Natural killer cell treated with Interleukin-12 subunit alpha and Interleukin-12 subunit beta and Interleukin-15 and Interleukin-18, amount 100 ng/mL, for 72 hours (primary cell): Measurements from ENCODE around the gene CYSTM1. TPM values are rescaled to one million over a fixed set of nuclear protein-coding genes. Genes with fewer than 3 reads are reported as not detected.

ENCODE experiments used
- ATAC-seq, 2 donors: fragments of 150-1000 bp; cut with Tn5 transposase in 1 of 2; sonication (Bioruptor Pico), chemical (Tn5 transposase) in 1 of 2; 2 replicates each; pipeline ENCODE4 v1.10.0; 2021
- DNase-seq: peaks from one replicate; pipeline ENCODE4 v3.0.0; 2022; ENCODE audit warnings: low spot score
- H3K27ac Mint-ChIP-seq, 2 donors: 1 replicate in 1 of 2; 2 replicates in 1 of 2; pipeline ENCODE4 v1.8.0; 2022; ENCODE audit warnings: mixed read lengths in 2 of 2, mild to moderate bottlenecking in 1 of 2, moderate library complexity in 1 of 2
- H3K27me3 Mint-ChIP-seq, 2 donors: 1 replicate in 1 of 2; 2 replicates in 1 of 2; pipeline ENCODE4 v1.8.0; 2022; ENCODE audit warnings: mixed read lengths in 2 of 2
- H3K36me3 Mint-ChIP-seq: one replicate; pipeline ENCODE4 v1.8.0; 2022; ENCODE audit warnings: mixed read lengths
- H3K4me1 Mint-ChIP-seq, 2 donors: 1 replicate in 1 of 2; 2 replicates in 1 of 2; pipeline ENCODE4 v1.8.0; 2022; ENCODE audit warnings: low read depth in 2 of 2, mixed read lengths in 2 of 2, mild to moderate bottlenecking in 1 of 2
- H3K4me3 Mint-ChIP-seq: one replicate; pipeline ENCODE4 v1.8.0; 2022; ENCODE audit warnings: mixed read lengths
- H3K9me3 Mint-ChIP-seq: 2 replicates; pipeline ENCODE4 v1.8.0; 2022; ENCODE audit warnings: mixed read lengths
- total RNA-seq, 2 donors: library from RNA; stranded (reverse); gene quantifications; one replicate each; pipeline ENCODE4 v1.2.3, GENCODE V29; 2022

CYSTM1 gene
- total RNA-seq, 2 donors from 2014 or later = 11.7 to 14.8 TPM

DNA sequence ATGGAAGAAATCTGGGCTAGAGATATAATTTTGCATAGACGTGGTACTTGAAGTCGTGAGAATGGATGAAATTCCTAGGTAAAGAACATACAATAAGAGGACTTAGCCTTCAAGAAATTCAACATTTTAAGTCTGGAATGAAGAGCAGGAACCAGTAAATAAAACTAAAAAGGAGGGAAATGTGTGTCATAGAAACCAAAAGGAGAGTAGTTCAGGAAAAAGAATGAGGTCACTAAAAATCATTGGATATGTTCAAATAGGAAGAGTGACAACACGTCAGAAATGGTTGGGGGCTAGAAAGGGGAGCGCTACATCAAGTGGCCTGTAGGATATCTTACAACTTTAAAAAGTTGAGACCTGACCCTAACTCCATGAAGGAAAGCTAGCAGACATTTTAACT lies 83.9 kb downstream of the CYSTM1 start:
- ATAC-seq = no peak
- no peaks in the 10 kb centered on the region for H3K27me3 Mint-ChIP-seq
- no peak for DNase-seq
- no peaks in the 10 kb centered on the region for H3K9me3 Mint-ChIP-seq
- peak overlapping the region in 1 of 2 donors; percentile 1 for H3K27ac Mint-ChIP-seq
- peaks cover 13% of the 10 kb centered on the region for H3K36me3 Mint-ChIP-seq
- peaks cover 19 to 31% of the 10 kb centered on the region in 2 donors for H3K4me1 Mint-ChIP-seq
- no peak overlapping the region for H3K4me3 Mint-ChIP-seq

DNA sequence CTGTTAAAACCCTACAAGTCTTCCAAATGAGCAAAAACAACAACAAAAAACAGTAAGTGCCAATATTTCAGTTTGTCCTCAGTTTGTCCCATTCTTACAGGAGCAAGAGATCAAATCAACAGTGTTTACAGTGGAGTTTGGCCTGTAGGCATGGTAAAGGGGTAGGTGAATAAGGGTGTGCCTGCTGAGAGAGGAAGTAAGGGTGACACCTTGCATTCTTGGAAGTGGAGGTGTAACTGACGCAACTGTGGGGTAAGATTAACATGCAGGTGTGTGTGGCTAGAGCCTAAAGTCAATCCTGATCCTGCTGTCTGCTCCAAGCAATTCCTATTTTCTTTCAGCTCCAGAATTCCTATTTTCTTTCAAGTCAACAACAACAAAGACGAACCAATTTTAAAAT lies 84.5 kb downstream of the CYSTM1 start:
- Mint-ChIP-seq H3K27ac (peak overlapping the region in 1 of 2 donors; percentile 1), H3K36me3 (peaks cover 13% of the 10 kb centered on the region), H3K4me3 (no peak overlapping the region), H3K27me3 (no peaks in the 10 kb centered on the region), H3K9me3 (no peaks in the 10 kb centered on the region), H3K4me1 (peaks cover 19 to 31% of the 10 kb centered on the region in 2 donors)
- DNase-seq = no peak
- ATAC-seq = no peak

DNA sequence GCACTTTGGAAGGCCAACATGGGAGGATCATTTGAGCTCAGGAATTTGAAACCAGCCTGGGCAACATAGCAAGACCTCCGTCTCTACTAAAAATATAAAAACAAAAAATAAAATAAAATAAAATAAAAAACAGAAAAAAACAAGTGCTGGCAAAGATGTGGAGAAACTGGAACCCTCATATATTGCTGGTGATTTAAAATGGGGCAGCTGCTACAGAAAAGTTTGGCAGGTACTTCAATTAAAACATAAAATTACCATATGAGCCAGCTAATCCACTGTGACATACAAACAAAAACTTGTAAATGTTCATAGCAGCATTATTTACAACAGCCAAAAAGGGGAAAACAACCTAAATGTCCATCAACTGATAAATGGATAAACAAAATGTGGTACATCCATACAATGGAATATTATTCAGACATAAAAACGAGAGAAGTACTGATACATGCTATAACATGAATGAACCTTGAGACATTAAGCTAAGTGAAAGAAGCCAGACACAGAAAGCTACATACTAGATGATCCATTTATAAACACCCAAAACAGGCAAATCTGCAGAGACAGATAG lies 85.2 kb downstream of the CYSTM1 start:
- Mint-ChIP-seq H3K4me1 (peaks cover 20 to 32% of the 10 kb centered on the region in 2 donors), H3K4me3 (no peak overlapping the region), H3K36me3 (peaks cover 13% of the 10 kb centered on the region), H3K9me3 (no peaks in the 10 kb centered on the region), H3K27me3 (no peaks in the 10 kb centered on the region), H3K27ac (no peak overlapping the region)
- DNase-seq = no peak
- no peak for ATAC-seq

DNA sequence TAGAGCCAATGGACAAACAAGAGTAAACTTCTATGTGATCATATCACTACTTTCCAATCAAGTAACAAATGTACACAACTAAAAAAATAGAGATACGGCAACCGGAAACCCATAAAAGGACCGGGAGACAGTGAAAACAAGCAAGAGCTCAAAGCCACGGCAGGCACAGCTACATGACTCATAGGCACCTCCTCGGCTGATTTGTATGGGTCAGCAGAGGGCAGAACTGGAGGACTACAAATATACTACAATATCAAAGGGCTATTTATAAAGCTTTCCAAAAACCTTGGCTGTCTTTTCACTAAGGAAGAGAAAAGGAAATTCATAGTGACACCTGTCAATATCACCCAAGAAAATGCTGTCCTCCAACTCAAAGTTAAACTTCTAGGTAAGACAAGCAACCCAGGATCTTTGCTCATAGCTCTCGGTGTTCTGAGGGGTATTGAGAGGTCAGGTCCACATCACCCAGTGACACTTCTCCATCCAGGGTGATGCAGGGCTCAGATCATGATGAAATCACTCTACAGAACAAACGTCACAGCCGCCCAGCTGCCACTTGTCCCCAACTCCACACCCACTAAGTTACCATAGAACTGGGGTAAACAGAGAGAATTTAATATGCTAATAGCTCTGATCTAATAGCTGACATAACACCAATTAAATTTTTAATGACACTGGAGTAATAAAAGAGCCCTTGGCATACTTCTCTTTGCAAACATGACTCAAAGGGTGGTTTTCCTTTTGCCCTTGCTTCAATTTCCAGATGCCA lies 86.6 kb downstream of the CYSTM1 start:
- Mint-ChIP-seq H3K27me3 (no peaks in the 10 kb centered on the region), H3K4me1 (peaks cover 34 to 47% of the 10 kb centered on the region in 2 donors), H3K27ac (peak overlapping the region in 1 of 2 donors; percentile 11), H3K4me3 (no peak overlapping the region), H3K36me3 (peaks cover 13% of the 10 kb centered on the region), H3K9me3 (no peaks in the 10 kb centered on the region)
- DNase-seq = no peak
- peak in 1 of 2 donors; percentile 54 for ATAC-seq

DNA sequence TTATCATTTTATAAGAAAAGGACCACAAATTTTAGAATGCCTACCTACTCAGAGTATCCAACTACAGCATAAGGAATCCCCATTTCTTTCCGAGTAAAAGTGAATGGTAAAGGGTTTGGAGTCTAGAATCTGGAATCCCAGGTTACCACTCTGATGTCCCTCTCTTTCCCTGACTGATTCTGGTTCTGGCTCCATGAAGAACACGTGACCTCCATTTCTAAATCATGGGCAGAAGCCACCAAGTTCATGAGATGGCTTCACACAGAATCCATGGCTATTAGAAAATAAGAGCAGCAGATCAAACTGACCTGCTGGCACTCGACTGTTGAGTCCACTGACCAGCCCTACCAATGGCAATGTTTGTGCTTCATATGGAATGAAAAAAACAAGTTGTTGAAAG lies 87.2 kb downstream of the CYSTM1 start:
- H3K4me3 Mint-ChIP-seq = no peak overlapping the region
- DNase-seq (no peak), ATAC-seq (no peak)
- H3K4me1 Mint-ChIP-seq = peaks cover 41 to 49% of the 10 kb centered on the region in 2 donors
- H3K27me3 Mint-ChIP-seq = no peaks in the 10 kb centered on the region
- H3K36me3 Mint-ChIP-seq = peaks cover 12% of the 10 kb centered on the region
- no peaks in the 10 kb centered on the region for H3K9me3 Mint-ChIP-seq
- H3K27ac Mint-ChIP-seq = no peak overlapping the region

DNA sequence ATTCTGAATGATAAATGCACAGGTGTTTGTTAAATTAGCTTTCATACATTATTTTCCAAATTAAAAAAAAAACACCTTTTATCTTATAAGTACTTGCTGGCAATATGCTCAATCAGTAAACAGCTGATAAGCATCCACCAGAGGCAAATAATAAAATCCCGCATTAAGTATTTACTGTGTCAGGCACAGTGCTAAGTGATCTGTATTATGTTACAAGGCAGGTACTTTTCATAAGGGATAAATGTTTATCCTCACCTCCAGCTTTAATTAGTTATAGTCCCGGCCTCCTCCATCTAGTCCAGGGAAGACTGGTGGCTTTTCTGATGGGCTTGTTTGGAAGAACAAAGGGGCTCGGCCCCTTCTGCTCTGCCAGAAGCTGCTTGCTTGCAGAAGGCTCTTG lies 87.9 kb downstream of the CYSTM1 start:
- ATAC-seq = no peak
- no peak for DNase-seq
- H3K9me3 Mint-ChIP-seq = no peaks in the 10 kb centered on the region
- H3K27ac Mint-ChIP-seq = no peak overlapping the region
- no peak overlapping the region for H3K4me3 Mint-ChIP-seq
- peaks cover 8% of the 10 kb centered on the region for H3K36me3 Mint-ChIP-seq
- no peaks in the 10 kb centered on the region for H3K27me3 Mint-ChIP-seq
- peaks cover 46 to 47% of the 10 kb centered on the region in 2 donors for H3K4me1 Mint-ChIP-seq

DNA sequence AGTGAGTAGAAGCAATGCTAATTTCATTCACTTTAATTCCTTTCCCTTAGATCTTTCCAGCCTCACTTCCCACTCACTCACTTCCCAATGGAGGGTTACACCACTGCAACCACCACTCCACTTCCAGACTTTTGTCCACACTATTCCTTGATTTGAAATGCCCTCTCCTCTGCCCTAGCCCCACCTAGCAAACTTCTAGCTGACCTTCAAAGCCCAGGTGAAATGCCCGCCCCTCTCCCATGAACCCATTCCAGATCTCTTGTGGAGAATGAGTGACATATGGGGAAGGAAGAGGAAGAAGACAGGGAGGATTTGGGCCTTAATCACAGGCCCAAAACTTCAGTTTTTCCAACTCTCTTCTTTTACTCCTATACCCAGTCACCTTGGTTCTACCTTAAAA lies 90.9 kb downstream of the CYSTM1 start:
- ATAC-seq (no peak), DNase-seq (no peak)
- H3K36me3 Mint-ChIP-seq = peaks cover 4% of the 10 kb centered on the region
- no peaks in the 10 kb centered on the region for H3K9me3 Mint-ChIP-seq
- H3K27ac Mint-ChIP-seq = peak overlapping the region in 1 of 2 donors; percentile 14
- no peak overlapping the region for H3K4me3 Mint-ChIP-seq
- no peaks in the 10 kb centered on the region for H3K27me3 Mint-ChIP-seq
- peaks cover 34 to 37% of the 10 kb centered on the region in 2 donors for H3K4me1 Mint-ChIP-seq

DNA sequence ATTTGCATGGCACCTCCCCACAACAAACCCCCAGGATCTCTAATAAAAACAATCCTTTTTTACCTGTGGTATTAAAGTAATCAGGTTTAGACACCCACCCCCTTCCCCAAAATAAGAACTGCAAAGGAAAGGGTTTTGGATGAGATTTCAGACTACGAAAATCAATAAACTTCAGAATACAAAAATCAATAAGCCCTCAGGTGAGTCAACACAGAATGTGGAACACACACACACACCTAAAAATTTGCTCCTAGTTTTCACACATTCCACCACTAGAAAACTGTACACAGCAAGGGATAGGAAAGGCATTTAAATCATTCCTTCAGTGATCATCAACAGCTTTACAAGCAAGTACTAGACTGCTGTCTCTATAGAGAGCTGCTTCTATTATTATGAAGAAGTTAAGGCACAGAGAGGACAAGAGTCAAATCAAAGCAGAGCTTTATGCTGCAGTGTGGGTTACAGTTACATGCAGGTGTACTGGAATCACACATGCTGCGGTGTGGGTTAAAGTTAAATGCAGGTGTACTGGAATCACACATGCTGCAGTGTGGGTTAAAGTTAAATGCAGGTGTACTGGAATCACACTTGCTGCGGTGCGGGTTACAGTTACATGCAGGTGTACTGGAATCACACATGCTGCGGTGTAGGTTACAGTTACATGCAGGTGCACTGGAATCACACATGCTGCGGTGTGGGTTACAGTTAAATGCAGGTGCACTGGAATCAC lies 91.6 kb downstream of the CYSTM1 start:
- DNase-seq (no peak), ATAC-seq (no peak)
- Mint-ChIP-seq H3K27ac (no peak overlapping the region), H3K36me3 (peaks cover 4% of the 10 kb centered on the region), H3K4me1 (peaks cover 29 to 32% of the 10 kb centered on the region in 2 donors), H3K27me3 (no peaks in the 10 kb centered on the region), H3K9me3 (no peaks in the 10 kb centered on the region), H3K4me3 (no peak overlapping the region)

DNA sequence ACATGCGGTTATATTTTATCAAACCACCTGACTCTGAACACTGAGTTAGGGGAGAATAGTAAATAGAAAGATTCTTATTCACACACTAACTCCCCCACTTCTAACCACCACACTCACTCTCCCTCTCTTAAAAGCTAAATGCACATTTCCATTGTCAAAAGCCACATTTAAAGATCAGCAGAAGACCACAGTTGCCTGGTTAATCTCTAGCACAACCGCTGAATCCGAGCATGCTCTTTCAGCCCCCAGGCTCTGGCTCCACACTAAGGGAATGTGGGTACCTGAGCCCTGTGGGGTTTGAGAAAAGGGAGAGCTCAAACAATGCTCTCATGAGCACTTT lies 92.2 kb downstream of the CYSTM1 start:
- peaks cover 4% of the 10 kb centered on the region for H3K36me3 Mint-ChIP-seq
- H3K4me3 Mint-ChIP-seq = no peak overlapping the region
- peaks cover 28 to 30% of the 10 kb centered on the region in 2 donors for H3K4me1 Mint-ChIP-seq
- no peaks in the 10 kb centered on the region for H3K9me3 Mint-ChIP-seq
- DNase-seq = no peak
- no peaks in the 10 kb centered on the region for H3K27me3 Mint-ChIP-seq
- ATAC-seq = no peak
- no peak overlapping the region for H3K27ac Mint-ChIP-seq

DNA sequence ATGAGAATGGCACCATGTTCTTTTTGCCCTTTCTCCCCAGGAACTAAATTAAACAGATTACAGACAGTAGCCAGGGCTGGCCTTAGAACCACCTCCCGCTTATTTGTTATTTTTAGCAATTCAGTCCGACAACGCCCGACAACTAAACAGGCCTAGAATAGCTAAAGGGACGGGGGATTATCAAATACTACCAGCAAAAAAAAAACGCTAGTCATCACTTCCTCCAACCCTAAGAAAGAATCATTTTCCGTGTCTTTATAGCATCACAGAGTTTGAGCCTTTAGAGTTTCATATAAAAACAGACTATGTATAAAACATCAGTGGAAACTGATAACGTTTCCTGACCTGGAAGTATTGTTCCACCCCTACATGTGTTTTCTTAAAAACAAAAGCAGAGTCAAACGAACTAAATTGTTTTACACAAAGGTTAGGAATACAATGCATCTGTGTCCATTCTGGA lies 92.6 kb downstream of the CYSTM1 start:
- DNase-seq (no peak), ATAC-seq (no peak)
- H3K9me3 Mint-ChIP-seq = no peaks in the 10 kb centered on the region
- H3K36me3 Mint-ChIP-seq = peaks cover 4% of the 10 kb centered on the region
- no peaks in the 10 kb centered on the region for H3K27me3 Mint-ChIP-seq
- H3K4me3 Mint-ChIP-seq = no peak overlapping the region
- no peak overlapping the region for H3K27ac Mint-ChIP-seq
- peaks cover 28% of the 10 kb centered on the region in 2 donors for H3K4me1 Mint-ChIP-seq

DNA sequence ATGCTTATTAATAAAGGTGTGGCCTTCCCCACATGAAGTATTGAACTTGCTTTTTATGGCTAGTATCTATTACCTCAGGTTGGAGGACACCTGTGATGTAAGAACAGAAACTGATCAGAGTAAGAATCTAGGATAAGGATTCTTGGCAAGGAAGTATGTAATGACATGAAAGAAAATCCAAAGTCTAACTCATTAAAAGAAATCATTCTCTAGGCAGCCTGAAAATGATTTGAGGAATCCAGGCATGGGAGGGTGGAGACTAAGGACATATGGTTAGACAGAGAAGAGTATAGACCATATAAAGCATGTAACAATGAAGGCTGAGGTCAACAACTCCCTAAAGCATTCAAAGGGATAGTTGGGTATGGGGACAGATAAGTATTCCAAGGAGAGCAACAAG lies 95.0 kb downstream of the CYSTM1 start:
- ATAC-seq = no peak
- no peak for DNase-seq
- H3K4me1 Mint-ChIP-seq = peaks cover 36 to 37% of the 10 kb centered on the region in 2 donors
- H3K4me3 Mint-ChIP-seq = no peak overlapping the region
- peaks cover 4% of the 10 kb centered on the region for H3K36me3 Mint-ChIP-seq
- H3K27me3 Mint-ChIP-seq = no peaks in the 10 kb centered on the region
- no peaks in the 10 kb centered on the region for H3K9me3 Mint-ChIP-seq
- H3K27ac Mint-ChIP-seq = no peak overlapping the region

DNA sequence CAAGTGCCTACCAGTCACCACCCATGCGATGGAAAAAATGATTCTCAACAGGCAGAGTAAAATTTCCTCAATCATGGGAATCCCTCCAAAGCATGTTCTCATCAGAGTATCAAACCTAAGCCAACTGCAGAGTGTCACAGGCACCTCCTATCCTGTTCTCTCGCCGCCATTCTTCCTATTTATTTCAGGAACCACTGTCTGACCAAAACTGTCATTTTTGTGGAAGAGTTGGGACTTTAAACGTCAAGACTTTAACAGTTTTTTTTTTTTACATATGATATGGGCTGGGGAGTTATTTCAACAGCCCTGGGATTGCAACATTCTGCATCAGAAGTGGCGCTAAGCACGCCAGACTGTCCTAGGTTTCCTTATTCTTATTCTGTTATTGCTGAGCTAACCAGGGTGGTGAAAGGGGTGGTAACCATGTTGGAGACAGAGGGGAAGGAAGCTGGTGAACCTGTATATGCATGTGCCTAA lies 98.5 kb downstream of the CYSTM1 start:
- H3K9me3 Mint-ChIP-seq = no peaks in the 10 kb centered on the region
- peaks cover 16 to 18% of the 10 kb centered on the region in 2 donors for H3K4me1 Mint-ChIP-seq
- DNase-seq (no peak), ATAC-seq (peak; percentile 81 to 88)
- H3K27ac Mint-ChIP-seq = peak overlapping the region in 1 of 2 donors; percentile 62
- H3K27me3 Mint-ChIP-seq = no peaks in the 10 kb centered on the region
- H3K4me3 Mint-ChIP-seq = peak overlapping the region; percentile 32
- peaks cover 11% of the 10 kb centered on the region for H3K36me3 Mint-ChIP-seq

DNA sequence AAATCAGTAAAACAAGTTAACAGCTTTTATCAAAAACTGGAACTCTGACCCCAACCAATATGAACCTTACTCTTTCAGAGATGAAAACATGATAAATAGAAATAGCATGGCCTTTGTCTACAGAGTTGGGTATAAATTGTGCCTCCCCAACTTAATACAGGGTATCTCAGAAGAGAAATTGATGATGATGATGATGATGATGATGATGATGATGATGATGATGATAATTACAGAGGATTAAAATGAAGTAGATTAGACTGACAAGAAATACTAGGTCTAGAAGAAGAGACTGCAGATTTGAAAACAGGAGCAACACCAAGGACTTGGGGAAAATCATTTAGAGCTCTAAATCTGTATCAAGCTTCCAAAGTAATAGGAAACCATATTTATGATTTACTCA lies 100.8 kb downstream of the CYSTM1 start:
- Mint-ChIP-seq H3K27me3 (no peaks in the 10 kb centered on the region), H3K27ac (no peak overlapping the region), H3K4me1 (peaks cover 11 to 22% of the 10 kb centered on the region in 2 donors), H3K36me3 (peaks cover 11% of the 10 kb centered on the region), H3K9me3 (no peaks in the 10 kb centered on the region), H3K4me3 (no peak overlapping the region)
- no peak for DNase-seq
- ATAC-seq = no peak

DNA sequence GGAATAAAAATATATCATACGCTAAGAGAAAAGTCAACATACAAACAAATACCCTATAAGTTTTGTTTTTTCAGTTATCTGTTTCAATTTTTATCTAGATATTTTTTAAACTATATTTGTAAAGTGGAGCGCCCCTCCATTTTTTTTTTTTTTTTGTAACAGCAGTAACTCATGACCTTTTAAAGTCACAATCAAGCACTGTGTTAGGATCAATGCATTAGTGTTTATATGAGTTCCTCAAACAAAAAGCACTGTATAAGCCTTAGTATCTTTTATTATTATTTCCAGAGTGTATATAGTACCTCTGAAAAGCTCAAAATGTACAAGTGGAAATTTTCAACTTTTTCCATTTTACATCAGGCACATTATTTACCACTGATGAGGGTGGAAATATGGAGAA lies 107.3 kb downstream of the CYSTM1 start:
- Mint-ChIP-seq H3K4me1 (peaks cover 11 to 24% of the 10 kb centered on the region in 2 donors), H3K9me3 (no peaks in the 10 kb centered on the region), H3K27me3 (no peaks in the 10 kb centered on the region), H3K27ac (no peak overlapping the region), H3K36me3 (peaks cover 4% of the 10 kb centered on the region), H3K4me3 (no peak overlapping the region)
- ATAC-seq (no peak), DNase-seq (no peak)
